Measurements from ENCODE around the gene PATZ1. TPM values are rescaled to one million over a fixed set of nuclear protein-coding genes. Genes with fewer than 3 reads are reported as not detected.
A peak's percentile ranks its signal among the peaks of the same experiment; 100 is the strongest.

Gene PATZ1
- total and polyA plus RNA-seq, 2 donors: 25.2 to 33.4 TPM

DNA sequence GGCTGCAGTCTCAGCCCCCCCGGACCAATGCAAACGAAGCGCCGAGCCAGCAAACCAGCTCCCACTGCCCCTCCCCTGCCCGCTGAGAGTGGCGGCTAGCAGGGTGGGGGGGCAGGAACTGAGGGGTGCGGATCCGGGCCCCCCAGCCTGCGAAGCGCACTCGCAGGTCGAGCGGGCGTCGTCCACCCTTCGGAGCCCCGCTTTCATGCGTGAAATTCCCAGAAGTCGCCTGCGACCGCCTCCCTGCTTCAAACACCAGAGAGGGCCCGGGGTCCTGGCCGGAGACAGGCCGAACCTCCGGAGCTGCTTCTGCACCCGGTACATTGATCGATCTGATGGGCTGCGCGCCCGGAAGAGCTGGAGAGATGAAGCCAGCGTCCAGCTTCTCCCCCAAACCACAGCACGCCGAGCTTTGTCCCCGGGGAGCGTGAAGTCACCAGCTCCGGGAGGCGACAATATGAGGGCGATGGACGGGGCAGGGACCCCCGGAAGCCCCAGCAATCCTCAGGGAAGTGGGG lies 646 bp upstream of the PATZ1 start:
- Histone ChIP-seq H3K27ac (ENCODE audit: low read depth in 1 of 2, low read length in 1 of 2) (peak overlapping the region; percentile 94 to 95), H3K4me1 (ENCODE audit: control insufficient read depth in 2 of 2, insufficient read depth in 2 of 2, low read length in 2 of 2) (peaks cover 21 to 41% of the 10 kb centered on the region in 2 donors), H3K9me3 (ENCODE audit: control insufficient read depth in 2 of 2, insufficient read depth in 1 of 2, low read length in 1 of 2) (no peaks in the 10 kb centered on the region), H3K27me3 (ENCODE audit: control insufficient read depth in 2 of 2, insufficient read depth in 1 of 2, low read length in 1 of 2) (no peaks in the 10 kb centered on the region), H3K4me3 (ENCODE audit: low read length in 2 of 2) (peak overlapping the region; percentile 75 to 86), H3K36me3 (ENCODE audit: control insufficient read depth in 2 of 2, insufficient read depth in 2 of 2, low read length in 1 of 2) (peaks cover 15 to 26% of the 10 kb centered on the region in 2 donors)
- WGBS: under 1% methylated on average over 40 of the region's 40 CpGs
- DNase-seq (ENCODE audit: low read depth in 6 of 9, low spot score in 9 of 9): peak in 5 of 9 donors; percentile 44 to 82 (median 58)

DNA sequence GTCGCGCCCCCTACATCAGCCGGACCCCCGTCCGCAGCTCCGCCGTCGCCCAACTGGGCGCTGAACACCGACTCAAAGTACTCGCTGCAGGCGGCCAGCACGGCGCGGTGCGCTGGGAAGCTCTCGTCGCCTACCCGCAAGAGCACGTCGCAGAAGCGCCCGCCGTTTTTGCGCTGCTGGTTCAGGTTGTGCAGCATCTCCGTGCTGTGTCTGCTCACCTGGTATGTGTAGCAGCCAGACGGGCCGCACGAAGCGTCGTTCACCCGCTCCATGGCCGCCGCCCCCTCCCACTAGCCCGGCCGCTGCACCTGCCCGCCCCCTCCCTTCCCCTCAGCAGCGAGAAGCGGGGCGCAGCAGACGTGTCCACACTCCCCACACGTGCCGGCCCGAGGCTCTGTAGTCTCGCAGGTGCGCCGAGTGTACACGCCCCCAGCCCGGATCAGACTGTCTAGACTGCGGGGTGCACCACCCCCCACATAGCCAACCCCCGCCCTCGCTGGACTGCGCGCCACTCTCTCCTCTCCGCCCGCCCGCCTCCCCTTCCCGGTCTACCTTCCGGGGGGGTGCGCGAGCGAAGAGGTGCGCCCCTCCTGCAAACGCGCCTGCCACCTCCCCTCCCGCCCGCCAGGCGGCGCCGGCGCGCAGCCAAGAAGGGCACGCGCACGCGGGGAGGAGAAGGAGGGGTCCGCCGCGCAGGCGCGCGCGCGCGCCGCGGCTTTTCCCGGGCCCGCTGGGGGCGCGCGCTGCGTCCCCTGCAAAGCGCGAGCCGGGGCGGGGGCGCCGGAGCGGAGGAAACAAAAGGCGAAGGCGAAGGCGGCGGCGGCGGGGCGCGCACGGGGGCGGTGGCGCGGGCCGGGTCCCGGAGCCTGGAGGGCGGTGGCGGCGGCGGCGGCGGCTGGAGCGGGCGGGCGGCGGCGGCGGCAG lies 553 bp downstream of the PATZ1 start:
- Histone ChIP-seq H3K4me1 (ENCODE audit: control insufficient read depth in 2 of 2, insufficient read depth in 2 of 2, low read length in 2 of 2) (peaks cover 21 to 51% of the 10 kb centered on the region in 2 donors), H3K4me3 (ENCODE audit: low read length in 2 of 2) (peak overlapping the region; percentile 75 to 86), H3K27ac (ENCODE audit: low read depth in 1 of 2, low read length in 1 of 2) (peak overlapping the region; percentile 91 to 98), H3K36me3 (ENCODE audit: control insufficient read depth in 2 of 2, insufficient read depth in 2 of 2, low read length in 1 of 2) (peaks cover 27 to 38% of the 10 kb centered on the region in 2 donors), H3K27me3 (ENCODE audit: control insufficient read depth in 2 of 2, insufficient read depth in 1 of 2, low read length in 1 of 2) (no peaks in the 10 kb centered on the region), H3K9me3 (ENCODE audit: control insufficient read depth in 2 of 2, insufficient read depth in 1 of 2, low read length in 1 of 2) (no peaks in the 10 kb centered on the region)
- WGBS: 2% methylated on average over 126 of the region's 126 CpGs
- peak; percentile 69 to 97 (median 93) for DNase-seq (ENCODE audit: low read depth in 6 of 9, low spot score in 9 of 9)

DNA sequence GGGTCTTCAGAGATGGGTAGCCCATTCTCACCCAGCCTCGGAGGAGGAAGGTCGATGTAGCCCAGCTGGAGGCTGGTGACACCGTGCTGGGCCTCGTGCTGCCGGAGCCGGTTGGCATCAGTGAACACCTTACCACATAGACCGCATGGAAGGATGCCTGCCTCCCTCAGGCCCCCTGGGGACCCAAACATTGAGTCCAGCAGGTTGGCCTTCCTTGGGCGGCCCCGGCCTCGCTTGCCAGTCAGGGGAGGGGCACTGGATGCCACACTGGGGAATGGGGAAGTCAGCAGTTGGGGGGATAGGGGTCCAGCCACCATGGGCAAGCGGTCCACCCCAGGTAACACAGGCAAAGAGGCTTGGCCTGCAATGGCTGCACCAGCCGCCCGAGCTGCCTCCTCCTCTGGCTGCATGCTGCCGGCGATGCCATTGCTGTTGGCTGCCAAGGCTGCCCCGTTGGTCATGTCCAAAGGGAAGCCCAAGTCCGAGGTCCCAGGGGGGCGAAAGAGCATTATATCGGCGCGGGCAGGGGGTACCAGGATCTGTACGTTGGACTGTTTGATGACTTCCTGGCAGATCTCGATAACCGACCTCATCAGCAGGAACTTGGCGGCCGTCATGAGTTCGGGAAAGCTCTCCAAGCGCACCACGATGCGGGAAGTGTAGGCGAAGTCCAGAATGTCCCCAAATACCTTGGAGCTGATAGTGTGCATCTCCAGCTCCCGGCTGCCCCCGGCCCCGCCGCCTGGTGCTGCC lies 1.4 kb downstream of the PATZ1 start:
- peaks cover 21 to 51% of the 10 kb centered on the region in 2 donors for H3K4me1 ChIP-seq (ENCODE audit: control insufficient read depth in 2 of 2, insufficient read depth in 2 of 2, low read length in 2 of 2)

DNA sequence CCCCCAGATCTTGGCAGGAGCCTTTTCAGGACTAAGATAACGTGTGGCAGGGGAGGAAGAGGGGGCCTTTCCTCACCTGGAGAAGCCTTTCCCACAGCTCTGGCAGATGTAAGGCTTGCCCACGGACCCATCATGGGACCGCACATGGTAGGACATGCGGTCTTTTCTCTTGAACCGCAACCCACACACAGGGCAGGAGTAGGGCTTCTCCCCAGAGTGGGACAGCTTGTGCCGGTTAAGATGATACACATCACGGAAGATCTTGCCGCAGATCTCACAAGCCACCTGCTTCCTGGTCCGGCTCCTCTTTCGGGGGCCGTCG lies 1.9 kb downstream of the PATZ1 start:
- Histone ChIP-seq H3K36me3 (ENCODE audit: control insufficient read depth in 2 of 2, insufficient read depth in 2 of 2, low read length in 1 of 2) (peaks cover 41 to 51% of the 10 kb centered on the region in 2 donors), H3K27ac (ENCODE audit: low read depth in 1 of 2, low read length in 1 of 2) (peak overlapping the region; percentile 33 to 73), H3K4me3 (ENCODE audit: low read length in 2 of 2) (peak overlapping the region; percentile 60 to 86), H3K4me1 (ENCODE audit: control insufficient read depth in 2 of 2, insufficient read depth in 2 of 2, low read length in 2 of 2) (peaks cover 21 to 51% of the 10 kb centered on the region in 2 donors), H3K27me3 (ENCODE audit: control insufficient read depth in 2 of 2, insufficient read depth in 1 of 2, low read length in 1 of 2) (no peaks in the 10 kb centered on the region), H3K9me3 (ENCODE audit: control insufficient read depth in 2 of 2, insufficient read depth in 1 of 2, low read length in 1 of 2) (no peaks in the 10 kb centered on the region)
- WGBS: 8% methylated on average over 12 of the region's 12 CpGs
- peak in 3 of 9 donors; percentile 9 to 51 (median 10) for DNase-seq (ENCODE audit: low read depth in 6 of 9, low spot score in 9 of 9)

More for the DNA sequence above, 1.4 kb downstream of the PATZ1 start:
- H3K9me3 ChIP-seq (ENCODE audit: control insufficient read depth in 2 of 2, insufficient read depth in 1 of 2, low read length in 1 of 2): no peaks in the 10 kb centered on the region
- H3K27ac ChIP-seq (ENCODE audit: low read depth in 1 of 2, low read length in 1 of 2): peak overlapping the region; percentile 73 to 98
- H3K36me3 ChIP-seq (ENCODE audit: control insufficient read depth in 2 of 2, insufficient read depth in 2 of 2, low read length in 1 of 2): peaks cover 36 to 46% of the 10 kb centered on the region in 2 donors
- H3K4me3 ChIP-seq (ENCODE audit: low read length in 2 of 2): peak overlapping the region; percentile 60 to 86
- no peaks in the 10 kb centered on the region for H3K27me3 ChIP-seq (ENCODE audit: control insufficient read depth in 2 of 2, insufficient read depth in 1 of 2, low read length in 1 of 2)
- DNase-seq (ENCODE audit: low read depth in 6 of 9, low spot score in 9 of 9): peak in 4 of 9 donors; percentile 15 to 59 (median 28)
- WGBS: 23% methylated on average over 35 of the region's 35 CpGs

DNA sequence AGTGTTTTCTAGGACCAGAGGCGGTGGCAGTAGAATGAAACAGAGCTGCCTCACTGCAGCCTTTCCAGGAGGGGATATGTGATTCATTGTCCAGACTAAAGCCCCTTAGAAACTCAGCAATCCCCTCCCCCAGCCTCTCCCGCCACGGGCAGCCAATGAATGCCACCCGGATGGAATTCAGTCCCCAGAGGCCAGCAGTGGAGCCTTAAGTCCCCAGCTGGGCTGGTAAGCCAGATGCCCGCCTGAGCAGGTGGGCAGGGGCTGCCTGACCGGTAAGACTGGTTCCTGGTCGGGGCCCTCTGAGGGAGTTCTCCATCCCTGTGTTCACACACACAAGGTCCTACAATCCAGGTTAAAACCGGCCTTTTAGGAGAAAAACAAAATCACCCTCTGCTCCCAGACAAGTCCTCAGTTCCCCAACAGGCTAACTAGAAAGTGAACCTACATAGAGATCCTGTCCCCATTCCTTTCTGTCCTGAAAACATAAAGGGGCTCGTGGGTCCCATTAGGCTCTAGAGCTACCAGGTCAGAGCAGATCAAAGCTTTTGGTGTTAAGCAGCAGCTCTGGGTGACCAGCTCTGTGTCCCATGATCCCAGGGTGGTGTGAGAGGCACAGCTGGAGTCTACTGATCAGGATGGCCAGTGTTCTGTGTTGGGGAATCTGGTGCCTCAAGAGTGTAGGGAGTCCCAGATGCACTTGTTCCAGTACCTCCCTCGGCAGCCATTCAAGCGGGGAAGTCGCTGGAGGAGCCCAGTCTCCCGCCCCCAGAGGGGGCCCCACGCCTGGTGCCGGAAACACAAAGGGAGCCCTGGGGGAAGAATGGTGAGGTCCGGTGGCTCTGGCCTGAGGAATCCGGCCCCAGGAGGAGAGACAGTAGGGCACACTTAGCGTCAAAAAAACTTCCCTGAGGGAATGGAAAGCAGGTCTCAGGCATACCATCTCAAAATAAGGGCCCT lies 2.6 kb downstream of the PATZ1 start:
- Histone ChIP-seq H3K36me3 (ENCODE audit: control insufficient read depth in 2 of 2, insufficient read depth in 2 of 2, low read length in 1 of 2) (peaks cover 48 to 55% of the 10 kb centered on the region in 2 donors), H3K9me3 (ENCODE audit: control insufficient read depth in 2 of 2, insufficient read depth in 1 of 2, low read length in 1 of 2) (no peaks in the 10 kb centered on the region), H3K4me1 (ENCODE audit: control insufficient read depth in 2 of 2, insufficient read depth in 2 of 2, low read length in 2 of 2) (peaks cover 21 to 51% of the 10 kb centered on the region in 2 donors), H3K27me3 (ENCODE audit: control insufficient read depth in 2 of 2, insufficient read depth in 1 of 2, low read length in 1 of 2) (no peaks in the 10 kb centered on the region), H3K27ac (ENCODE audit: low read depth in 1 of 2, low read length in 1 of 2) (peak overlapping the region; percentile 47 to 71), H3K4me3 (ENCODE audit: low read length in 2 of 2) (peak overlapping the region; percentile 60 to 86)
- peak in 3 of 9 donors; percentile 18 to 49 (median 26) for DNase-seq (ENCODE audit: low read depth in 6 of 9, low spot score in 9 of 9)
- WGBS: 24% methylated on average over 18 of the region's 18 CpGs

DNA sequence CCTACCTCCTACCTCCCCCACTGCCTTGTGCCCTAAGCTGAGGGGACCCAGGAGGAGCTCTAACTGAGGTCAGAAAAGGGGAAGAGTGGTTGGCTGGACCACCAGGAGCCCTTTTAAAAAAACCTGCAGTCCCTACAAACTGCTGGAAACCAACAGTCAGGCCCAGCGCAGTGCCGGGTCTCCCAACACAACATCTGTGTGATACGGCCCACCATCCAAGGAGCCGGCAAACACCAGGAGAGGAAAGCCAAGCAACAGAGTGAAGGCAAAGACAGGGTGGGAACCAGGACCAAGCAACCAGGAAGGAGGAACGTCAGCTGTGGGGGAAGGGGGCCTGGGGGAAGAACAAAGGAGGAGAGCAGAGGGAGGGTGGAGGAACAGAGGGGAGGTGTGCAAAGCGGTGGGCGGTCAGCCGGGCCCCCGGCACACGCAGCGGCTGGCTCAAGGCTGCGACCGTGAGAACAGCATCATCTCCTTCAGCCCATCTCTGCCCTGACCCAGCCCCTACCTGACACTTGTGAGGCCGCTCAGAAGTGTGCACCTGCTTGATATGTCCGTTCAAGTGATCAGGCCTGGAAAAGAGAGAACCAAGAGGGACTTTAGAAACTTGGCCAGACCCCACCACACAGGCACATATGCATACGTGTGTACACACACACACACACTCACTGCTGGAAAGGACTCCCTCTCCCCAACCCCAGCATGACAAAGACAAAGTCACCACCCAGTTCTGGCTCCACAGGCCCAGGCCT lies 3.6 kb downstream of the PATZ1 start:
- Histone ChIP-seq H3K27ac (ENCODE audit: low read depth in 1 of 2, low read length in 1 of 2) (peak overlapping the region in 1 of 2 donors; percentile 18), H3K27me3 (ENCODE audit: control insufficient read depth in 2 of 2, insufficient read depth in 1 of 2, low read length in 1 of 2) (no peaks in the 10 kb centered on the region), H3K9me3 (ENCODE audit: control insufficient read depth in 2 of 2, insufficient read depth in 1 of 2, low read length in 1 of 2) (no peaks in the 10 kb centered on the region), H3K4me1 (ENCODE audit: control insufficient read depth in 2 of 2, insufficient read depth in 2 of 2, low read length in 2 of 2) (peaks cover 21 to 48% of the 10 kb centered on the region in 2 donors), H3K36me3 (ENCODE audit: control insufficient read depth in 2 of 2, insufficient read depth in 2 of 2, low read length in 1 of 2) (peaks cover 58 to 65% of the 10 kb centered on the region in 2 donors), H3K4me3 (ENCODE audit: low read length in 2 of 2) (peak overlapping the region; percentile 60 to 86)
- DNase-seq (ENCODE audit: low read depth in 6 of 9, low spot score in 9 of 9): peak in 3 of 9 donors; percentile 10 to 28 (median 11)
- 71% methylated on average over 16 of the region's 16 CpGs for WGBS

DNA sequence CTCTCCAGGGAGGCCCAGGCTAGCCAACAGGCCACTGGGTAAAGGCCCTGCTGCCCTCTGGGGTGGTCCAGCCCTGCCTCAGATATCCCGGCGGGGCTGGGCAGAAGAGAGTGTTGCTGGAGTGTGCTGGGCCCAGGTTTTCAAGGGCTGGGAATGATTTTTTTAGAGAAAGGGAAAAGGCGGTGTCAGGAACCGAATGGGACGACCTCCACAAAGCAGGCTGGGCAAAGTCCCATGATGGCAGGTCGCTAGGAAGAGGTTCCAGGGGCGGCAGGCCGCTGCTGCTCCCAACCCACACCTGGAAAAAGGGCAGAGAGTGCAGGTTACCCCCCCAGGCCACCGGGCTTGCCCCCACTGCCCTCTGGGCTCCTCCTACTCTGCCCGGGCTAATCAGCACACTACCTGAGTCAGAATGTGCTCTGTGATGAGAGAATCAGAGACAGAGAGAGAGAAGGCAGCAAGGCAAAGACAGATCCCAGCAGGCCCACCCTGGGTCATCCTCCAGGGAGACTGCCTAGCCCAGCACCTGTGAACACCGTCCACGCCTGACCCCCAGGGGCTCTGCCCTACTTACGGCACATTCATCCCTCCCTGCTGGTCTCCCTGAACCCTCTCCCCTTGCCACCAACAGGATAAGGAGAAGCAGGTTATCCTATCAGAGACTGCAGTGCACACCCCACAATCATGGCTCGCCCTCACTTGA lies 4.6 kb downstream of the PATZ1 start:
- no peaks in the 10 kb centered on the region for H3K9me3 ChIP-seq (ENCODE audit: control insufficient read depth in 2 of 2, insufficient read depth in 1 of 2, low read length in 1 of 2)
- no peak overlapping the region for H3K27ac ChIP-seq (ENCODE audit: low read depth in 1 of 2, low read length in 1 of 2)
- peaks cover 21 to 43% of the 10 kb centered on the region in 2 donors for H3K4me1 ChIP-seq (ENCODE audit: control insufficient read depth in 2 of 2, insufficient read depth in 2 of 2, low read length in 2 of 2)
- H3K36me3 ChIP-seq (ENCODE audit: control insufficient read depth in 2 of 2, insufficient read depth in 2 of 2, low read length in 1 of 2): peaks cover 65 to 72% of the 10 kb centered on the region in 2 donors
- DNase-seq (ENCODE audit: low read depth in 6 of 9, low spot score in 9 of 9): no peak
- 95% methylated on average over 14 of the region's 14 CpGs for WGBS
- H3K27me3 ChIP-seq (ENCODE audit: control insufficient read depth in 2 of 2, insufficient read depth in 1 of 2, low read length in 1 of 2): no peaks in the 10 kb centered on the region
- no peak overlapping the region for H3K4me3 ChIP-seq (ENCODE audit: low read length in 2 of 2)
